Measurements from ENCODE around the gene GPR33. TPM values are rescaled to one million over a fixed set of nuclear protein-coding genes. Genes with fewer than 3 reads are reported as not detected.

GPR33 gene, protein sequence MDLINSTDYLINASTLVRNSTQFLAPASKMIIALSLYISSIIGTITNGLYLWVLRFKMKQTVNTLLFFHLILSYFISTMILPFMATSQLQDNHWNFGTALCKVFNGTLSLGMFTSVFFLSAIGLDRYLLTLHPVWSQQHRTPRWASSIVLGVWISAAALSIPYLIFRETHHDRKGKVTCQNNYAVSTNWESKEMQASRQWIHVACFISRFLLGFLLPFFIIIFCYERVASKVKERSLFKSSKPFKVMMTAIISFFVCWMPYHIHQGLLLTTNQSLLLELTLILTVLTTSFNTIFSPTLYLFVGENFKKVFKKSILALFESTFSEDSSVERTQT
- not detected for polyA plus RNA-seq (ENCODE audit: insufficient read length in 3 of 3)

DNA sequence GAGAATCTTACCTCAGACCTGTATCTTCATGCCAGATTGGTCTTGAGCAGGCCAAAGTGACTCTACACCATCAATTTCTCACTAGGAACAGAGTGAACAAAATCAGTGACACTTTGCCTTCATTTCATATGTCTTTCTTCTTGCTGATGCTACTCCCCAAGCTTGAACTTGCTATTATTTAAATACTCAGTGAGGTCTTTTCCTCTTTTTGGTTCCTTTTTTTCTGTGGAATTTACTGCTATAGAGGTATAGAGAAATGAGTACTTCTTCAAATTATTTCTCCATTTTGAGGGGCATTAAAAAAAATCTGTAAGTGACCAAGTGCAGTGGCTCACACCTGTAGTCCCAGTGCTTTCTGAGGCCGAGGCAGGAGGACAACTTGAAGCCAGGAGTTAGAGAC, at the start of gene GPR33:
GPR33 (minus strand) TSS at position 154 of the 400 bp plus-strand sequence. CDS start 4,074 bp downstream, outside the sequence.
- no peak for DNase-seq (ENCODE audit: low read depth in 3 of 3, low spot score in 2 of 3)

- DNase-seq (ENCODE audit: low read depth in 3 of 3, low spot score in 2 of 3), result no peak
These were observed 48.5 kb upstream of the GPR33 start for GRCh38 chr14:31536201-31536960.

GRCh38 chr14:31530136-31530535, 42.3 kb upstream of the GPR33 start:
- no peak for DNase-seq (ENCODE audit: low read depth in 3 of 3, low spot score in 2 of 3)

DNA sequence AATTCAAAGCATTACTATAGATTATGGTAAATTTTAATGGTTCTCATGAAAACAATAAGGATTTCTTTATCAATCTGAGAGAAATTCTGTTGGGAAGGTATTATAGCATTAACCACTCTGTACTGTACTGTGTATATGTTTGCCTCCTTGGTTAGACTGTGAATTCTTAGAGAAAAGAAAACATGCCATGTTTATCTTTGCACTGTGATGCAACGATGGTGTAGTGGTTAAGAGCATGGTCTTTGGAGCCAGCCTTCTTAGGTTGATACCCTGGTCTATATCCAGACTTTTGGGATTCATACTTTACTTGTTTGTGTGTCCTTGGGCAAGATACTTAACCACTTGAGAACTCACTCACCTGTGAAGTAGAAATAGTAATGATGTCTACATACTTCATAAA, 41.2 kb upstream of the GPR33 start:
- no peak for DNase-seq (ENCODE audit: low read depth in 3 of 3, low spot score in 2 of 3)

- DNase-seq (ENCODE audit: low read depth in 3 of 3, low spot score in 2 of 3), result no peak
These were observed 39.7 kb upstream of the GPR33 start for GRCh38 chr14:31527546-31527945.

DNA sequence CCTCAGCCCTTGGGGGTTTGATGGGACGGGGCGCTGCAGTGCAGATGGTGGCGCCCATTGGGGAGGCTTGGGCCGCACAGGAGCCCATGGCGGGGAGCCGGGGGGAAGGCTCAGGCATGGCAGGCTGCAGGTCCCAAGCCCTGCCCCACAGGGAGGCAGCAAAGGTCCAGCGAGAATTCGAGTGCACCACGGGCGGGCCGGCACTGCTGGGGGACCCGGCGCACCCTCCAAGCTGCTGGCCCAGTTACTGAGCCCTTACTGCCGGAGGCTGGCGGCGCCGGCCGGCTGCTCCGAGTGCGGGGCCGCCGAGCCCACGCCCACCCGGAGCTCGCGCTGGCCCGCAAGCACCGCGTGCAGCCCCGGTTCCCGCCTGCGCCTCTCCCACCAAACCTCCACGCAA, 39.2 kb upstream of the GPR33 start:
- DNase-seq (ENCODE audit: low read depth in 3 of 3, low spot score in 2 of 3), result no peak

- DNase-seq (ENCODE audit: low read depth in 3 of 3, low spot score in 2 of 3), result no peak
These were observed 23.0 kb upstream of the GPR33 start for GRCh38 chr14:31510855-31511254.

DNA sequence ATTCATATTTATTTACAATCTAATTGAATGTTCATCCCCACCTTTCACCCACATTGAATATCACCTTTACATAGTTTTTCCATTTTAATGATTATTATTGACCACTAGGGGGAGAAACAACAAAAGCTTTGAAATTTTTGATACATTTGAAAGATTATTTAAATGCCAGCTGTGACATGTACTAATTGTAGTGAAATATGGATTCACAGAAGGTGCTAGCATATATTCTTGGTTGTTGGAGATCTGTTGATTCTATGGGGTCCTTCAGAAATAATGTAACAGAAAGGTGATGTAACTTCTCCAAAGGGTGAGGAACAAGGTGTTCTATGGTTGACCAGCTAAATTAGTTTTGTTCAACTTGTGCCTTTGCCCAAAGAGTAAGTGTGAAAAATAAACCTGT, 22.4 kb upstream of the GPR33 start:
- DNase-seq (ENCODE audit: low read depth in 3 of 3, low spot score in 2 of 3), result no peak

DNA sequence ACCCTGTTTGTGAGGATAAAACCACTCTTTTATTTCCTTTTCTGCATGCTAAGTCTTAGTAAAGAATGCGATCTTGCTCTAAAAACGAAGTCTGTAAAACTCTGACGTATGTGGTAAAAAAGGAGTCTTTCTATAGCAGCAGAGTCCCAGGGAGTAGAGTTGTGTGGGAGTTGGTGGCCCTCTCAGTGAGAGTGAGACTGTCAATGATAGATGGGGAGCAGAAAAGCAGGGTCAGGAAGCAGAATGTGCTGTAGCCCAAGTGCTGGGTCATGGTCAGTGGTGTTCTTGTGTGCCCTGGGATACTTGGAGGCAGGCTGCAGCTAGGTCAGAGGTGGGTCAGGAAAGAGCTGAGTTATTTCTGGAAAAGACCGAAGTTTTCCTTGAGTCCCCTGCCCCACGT, 20.3 kb upstream of the GPR33 start:
- DNase-seq (ENCODE audit: low read depth in 3 of 3, low spot score in 2 of 3), result no peak

- DNase-seq (ENCODE audit: low read depth in 3 of 3, low spot score in 2 of 3), result no peak
These were observed 17.6 kb upstream of the GPR33 start for GRCh38 chr14:31505411-31505810.

DNA sequence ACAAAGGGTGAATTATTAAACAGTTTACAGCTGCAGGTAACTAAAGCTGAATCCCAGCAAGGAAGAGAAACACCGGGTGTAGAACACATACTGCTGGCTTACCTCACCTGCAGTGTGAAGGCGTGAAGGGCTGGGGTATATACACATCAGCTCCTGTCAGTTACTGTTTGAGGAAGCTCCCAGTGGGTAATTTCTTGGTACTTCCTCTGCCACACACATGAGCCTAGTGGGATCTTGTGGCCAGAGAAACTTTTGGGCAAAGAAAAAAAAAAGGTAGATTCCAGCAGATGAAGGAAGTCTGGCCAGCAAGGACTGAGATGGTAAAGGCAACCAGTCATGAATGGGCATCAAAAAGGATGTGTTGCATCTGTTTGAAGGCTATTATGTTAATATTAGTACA, 14.0 kb upstream of the GPR33 start:
- DNase-seq (ENCODE audit: low read depth in 3 of 3, low spot score in 2 of 3), result no peak

- no peak for DNase-seq (ENCODE audit: low read depth in 3 of 3, low spot score in 2 of 3)
These were observed 5.1 kb upstream of the GPR33 start for GRCh38 chr14:31492759-31493498.

- no peak for DNase-seq (ENCODE audit: low read depth in 3 of 3, low spot score in 2 of 3)
These were observed 1.9 kb upstream of the GPR33 start for GRCh38 chr14:31489691-31490090.

DNA sequence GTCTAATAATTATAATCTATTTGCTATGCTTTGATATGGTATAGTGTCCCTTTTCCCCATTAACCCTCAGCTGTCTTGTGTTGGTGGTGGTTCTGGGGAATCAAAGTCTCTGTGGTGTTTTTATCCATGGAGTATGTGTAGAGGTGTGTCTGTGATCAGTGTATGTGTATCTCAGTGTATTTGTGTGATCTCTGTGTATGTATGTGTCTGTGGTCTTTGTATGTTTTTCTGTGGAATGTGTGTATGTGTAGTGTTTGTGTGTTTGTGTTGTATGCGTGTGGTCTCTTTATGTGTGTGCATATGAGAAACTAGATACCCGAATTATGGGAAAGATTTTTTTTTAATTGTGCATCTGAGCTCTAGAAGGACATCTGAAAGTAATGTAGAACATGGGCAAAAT, 1.1 kb downstream of the GPR33 start:
- DNase-seq (ENCODE audit: low read depth in 3 of 3, low spot score in 2 of 3), result no peak

- DNase-seq (ENCODE audit: low read depth in 3 of 3, low spot score in 2 of 3), result no peak
These were observed 3.1 kb downstream of the GPR33 start for GRCh38 chr14:31484754-31485153.

DNA sequence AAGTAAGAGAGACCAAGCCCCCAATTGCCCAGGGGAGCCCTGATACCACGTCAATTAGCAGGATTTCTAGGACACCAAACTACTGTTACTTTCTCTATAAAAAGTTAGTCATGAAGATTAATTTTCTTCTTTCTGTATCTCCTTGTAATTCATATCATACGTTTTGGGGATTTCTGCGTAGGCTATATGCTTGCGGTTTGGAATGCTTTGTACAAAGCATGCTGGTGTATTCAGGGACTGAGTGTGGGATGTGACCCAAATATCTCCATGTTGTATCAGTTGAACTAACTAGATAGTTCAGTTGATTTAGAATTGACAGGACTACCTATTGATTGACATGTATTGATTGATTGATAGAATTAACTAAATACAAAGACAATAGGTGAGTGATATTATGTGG, 7.7 kb downstream of the GPR33 start:
- DNase-seq (ENCODE audit: low read depth in 3 of 3, low spot score in 2 of 3), result no peak

- DNase-seq (ENCODE audit: low read depth in 3 of 3, low spot score in 2 of 3), result no peak
These were observed 8.8 kb downstream of the GPR33 start for GRCh38 chr14:31479027-31479426.

DNA sequence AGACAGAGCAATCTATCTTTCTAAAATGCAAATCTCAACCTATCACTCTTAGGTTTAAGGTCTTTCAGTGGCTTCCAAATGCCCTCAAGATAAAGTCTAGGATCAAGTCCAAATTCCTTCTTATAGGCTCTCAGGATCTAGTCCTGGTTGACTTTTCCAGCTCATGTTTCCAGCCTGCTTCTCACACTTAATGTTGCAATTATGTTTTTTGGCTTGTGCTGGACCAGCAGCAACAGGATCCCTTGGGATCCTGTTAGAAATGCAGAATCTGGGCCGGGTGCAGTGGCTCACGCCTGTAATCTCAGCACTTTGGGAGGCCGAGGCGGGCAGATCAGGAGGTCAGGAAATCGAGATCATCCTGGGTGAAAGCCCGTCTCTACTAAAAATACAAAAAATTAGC, 10.6 kb downstream of the GPR33 start:
- no peak for DNase-seq (ENCODE audit: low read depth in 3 of 3, low spot score in 2 of 3)

GRCh38 chr14:31476131-31476866, 11.5 kb downstream of the GPR33 start:
- no peak for DNase-seq (ENCODE audit: low read depth in 3 of 3, low spot score in 2 of 3)

GRCh38 chr14:31466554-31466953, 21.3 kb downstream of the GPR33 start:
- DNase-seq (ENCODE audit: low read depth in 3 of 3, low spot score in 2 of 3), result no peak

GRCh38 chr14:31465111-31465510, 22.7 kb downstream of the GPR33 start:
- no peak for DNase-seq (ENCODE audit: low read depth in 3 of 3, low spot score in 2 of 3)
